Nephron progenitor cell (in vitro differentiated cells): ENCODE data around the gene MMP2.

Experiments
- DNase-seq: peaks from one replicate; pipeline ENCODE4 v3.0.0; 2021
- H3K27ac Mint-ChIP-seq: 2 replicates; pipeline ENCODE4 v1.8.0; 2021; ENCODE audit warnings: mild to moderate bottlenecking, moderate library complexity, mixed read lengths
- H3K27me3 Mint-ChIP-seq: 2 replicates; pipeline ENCODE4 v1.8.0; 2021; ENCODE audit warnings: mild to moderate bottlenecking, low read depth, mixed read lengths; ENCODE audit not compliant: poor library complexity
- H3K36me3 Mint-ChIP-seq: 2 replicates; pipeline ENCODE4 v1.8.0; 2021; ENCODE audit warnings: low read depth, mixed read lengths
- H3K4me1 Mint-ChIP-seq: 2 replicates; pipeline ENCODE4 v1.8.0; 2021; ENCODE audit warnings: mixed read lengths
- H3K4me3 Mint-ChIP-seq: 2 replicates; pipeline ENCODE4 v1.8.0; 2021; ENCODE audit warnings: mild to moderate bottlenecking, moderate library complexity, mixed read lengths
- H3K9me3 Mint-ChIP-seq: 2 replicates; pipeline ENCODE4 v1.8.0; 2021; ENCODE audit warnings: mild to moderate bottlenecking, moderate library complexity, mixed read lengths
- CTCF ChIP-seq: fragments of 200-600 bp; sonication (generic); IDR thresholded peaks from 2 replicates; pipeline ENCODE4 v1.5.0; 2021; ENCODE audit warnings: antibody characterized with exemption

MMP2 gene

GRCh38 chr16:55465077-55465896, 13.7 kb upstream of the MMP2 start:
- Mint-ChIP-seq H3K4me3 (no peak overlapping the region), H3K4me1 (peaks cover 17% of the 10 kb centered on the region), H3K9me3 (no peaks in the 10 kb centered on the region), H3K36me3 (no peaks in the 10 kb centered on the region), H3K27ac (no peak overlapping the region), H3K27me3 (peaks cover 11% of the 10 kb centered on the region)
- DNase-seq, result peak; percentile 97
- TF ChIP-seq CTCF, result peak; percentile 100

GRCh38 chr16:55466209-55466608, 12.8 kb upstream of the MMP2 start:
- Mint-ChIP-seq H3K4me1 (peaks cover 17% of the 10 kb centered on the region), H3K27ac (peak overlapping the region; percentile 43), H3K36me3 (no peaks in the 10 kb centered on the region), H3K4me3 (no peak overlapping the region), H3K9me3 (no peaks in the 10 kb centered on the region), H3K27me3 (peaks cover 16% of the 10 kb centered on the region)
- TF ChIP-seq CTCF, result no peak
- DNase-seq, result no peak

- Mint-ChIP-seq H3K9me3 (no peaks in the 10 kb centered on the region), H3K36me3 (no peaks in the 10 kb centered on the region), H3K4me1 (peaks cover 5% of the 10 kb centered on the region), H3K27me3 (peaks cover 16% of the 10 kb centered on the region), H3K27ac (no peak overlapping the region), H3K4me3 (no peak overlapping the region)
- no peak for DNase-seq
- TF ChIP-seq CTCF, result no peak
Observed at GRCh38 chr16:55467898-55468297, 11.1 kb upstream of the MMP2 start.

GRCh38 chr16:55468352-55468990, 10.5 kb upstream of the MMP2 start:
- peaks cover 16% of the 10 kb centered on the region for H3K27me3 Mint-ChIP-seq
- H3K27ac Mint-ChIP-seq, result no peak overlapping the region
- H3K9me3 Mint-ChIP-seq, result no peaks in the 10 kb centered on the region
- no peaks in the 10 kb centered on the region for H3K36me3 Mint-ChIP-seq
- no peak for DNase-seq
- TF ChIP-seq CTCF, result no peak
- H3K4me1 Mint-ChIP-seq, result peaks cover 5% of the 10 kb centered on the region
- H3K4me3 Mint-ChIP-seq, result no peak overlapping the region

- peaks cover 7% of the 10 kb centered on the region for H3K4me1 Mint-ChIP-seq
- TF ChIP-seq CTCF, result no peak
- H3K27me3 Mint-ChIP-seq, result peaks cover 16% of the 10 kb centered on the region
- H3K36me3 Mint-ChIP-seq, result no peaks in the 10 kb centered on the region
- H3K4me3 Mint-ChIP-seq, result no peak overlapping the region
- H3K27ac Mint-ChIP-seq, result no peak overlapping the region
- H3K9me3 Mint-ChIP-seq, result no peaks in the 10 kb centered on the region
- DNase-seq, result no peak
Observed at GRCh38 chr16:55469821-55470532, 9.0 kb upstream of the MMP2 start.
